Natural killer cell (primary cell): Measurements from ENCODE around the gene CIZ1. TPM values are rescaled to one million over a fixed set of nuclear protein-coding genes. Genes with fewer than 3 reads are reported as not detected.

Experiments
- ATAC-seq, 3 donors: fragments of 150-1000 bp in 2 of 3; fragments of 200-7000 bp in 1 of 3; cut with Tn5 transposase; 1 replicate in 1 of 3; 2 replicates in 2 of 3; pipeline ENCODE4 v1.10.0; 2021; ENCODE audit warnings: mild to moderate bottlenecking in 2 of 3, moderate library complexity in 2 of 3
- DNase-seq, 2 donors: peaks; one replicate each; pipeline versions ENCODE4 v3.0.0 to v3.0.0-alpha.2; 2013 to 2021; ENCODE audit warnings: mixed read lengths in 1 of 2
- H3K27ac ChIP-seq: one replicate; pipeline ENCODE4 v1.5.1; 2013; ENCODE audit warnings: mild to moderate bottlenecking, low read length
- H3K27me3 ChIP-seq: one replicate; pipeline ENCODE4 v1.6.1; 2013; ENCODE audit warnings: low read length; ENCODE audit not compliant: control insufficient read depth, insufficient read depth
- H3K36me3 ChIP-seq: one replicate; pipeline ENCODE4 v1.6.1; 2013; ENCODE audit warnings: low read length; ENCODE audit not compliant: control insufficient read depth, insufficient read depth
- H3K4me1 ChIP-seq: one replicate; pipeline ENCODE4 v1.6.1; 2013; ENCODE audit warnings: low read length; ENCODE audit not compliant: control insufficient read depth, insufficient read depth
- H3K4me3 ChIP-seq: one replicate; pipeline ENCODE4 v1.5.1; 2013; ENCODE audit warnings: low read length
- H3K9me3 ChIP-seq: one replicate; pipeline ENCODE4 v1.6.1; 2013; ENCODE audit warnings: low read length; ENCODE audit not compliant: control insufficient read depth, insufficient read depth
- H3K27ac Mint-ChIP-seq, 2 donors: one replicate each; pipeline ENCODE4 v1.8.0; 2022; ENCODE audit warnings: mild to moderate bottlenecking in 2 of 2, mixed read lengths in 2 of 2, moderate library complexity in 1 of 2
- H3K27me3 Mint-ChIP-seq, 2 donors: one replicate each; pipeline ENCODE4 v1.8.0; 2022; ENCODE audit warnings: low read depth in 2 of 2, mixed read lengths in 2 of 2
- H3K36me3 Mint-ChIP-seq: one replicate; pipeline ENCODE4 v1.8.0; 2022; ENCODE audit warnings: mixed read lengths
- H3K4me1 Mint-ChIP-seq, 2 donors: one replicate each; pipeline ENCODE4 v1.8.0; 2022; ENCODE audit warnings: mixed read lengths in 2 of 2
- H3K4me3 Mint-ChIP-seq: one replicate; pipeline ENCODE4 v1.8.0; 2022; ENCODE audit warnings: mild to moderate bottlenecking, moderate library complexity, mixed read lengths
- H3K9me3 Mint-ChIP-seq, 2 donors: one replicate each; pipeline ENCODE4 v1.8.0; 2022; ENCODE audit warnings: mixed read lengths in 2 of 2
- WGBS: methylation state at CpG from one replicate; pipeline ENCODE4 v1.1.7; 2013; ENCODE audit warnings: missing lambda C conversion rate; ENCODE audit not compliant: insufficient coverage; 5-methylcytosine and 5-hydroxymethylcytosine counted together
- intact Hi-C: fragments of 100-400 bp; cut with micrococcal nuclease; formaldehyde crosslinking; loops from one replicate; pipeline ENCODE4 v1.14.2; 2022
- total RNA-seq, 4 donors: library from RNA; stranded (reverse); fragments of 120-200 nt in 1 of 4; gene quantifications; one replicate each; pipeline versions ENCODE4 v1.2.3 to v1.2.4, GENCODE V29; 2013 to 2022
- TF ChIP-seq, protein P1 (sequence below): fragments of 200-600 bp; IDR thresholded peaks from one replicate; pipeline ENCODE4 v1.8.0; 2022; ENCODE audit warnings: antibody characterized with exemption

Gene CIZ1
- total RNA-seq, 3 donors from 2014 or later (not counting 1 experiment from before 2014, with no cell fraction given) = 152 to 165 (median 159) TPM

DNA sequence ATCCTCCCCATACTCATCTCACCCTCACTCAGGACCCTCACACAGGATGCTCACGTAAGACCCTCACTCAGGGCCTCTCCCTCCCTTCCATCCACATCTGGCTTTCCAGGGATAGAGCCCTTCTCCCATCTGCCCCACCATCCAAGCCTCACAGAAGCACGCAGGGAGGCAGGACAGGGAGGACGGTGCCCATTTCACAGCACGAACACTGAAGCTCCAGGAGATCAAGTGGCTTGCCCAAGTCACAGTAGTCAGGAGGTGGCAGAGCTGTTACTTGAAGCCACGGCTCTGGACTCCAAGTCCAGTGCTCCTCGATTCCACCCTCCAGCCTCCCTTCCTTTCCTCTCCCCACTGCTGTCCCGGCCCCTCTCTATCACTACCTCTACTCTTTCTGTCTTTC is 33.5 kb upstream of the CIZ1 start:
- Mint-ChIP-seq H3K4me3 (no peak overlapping the region), H3K27ac (no peak overlapping the region), H3K4me1 (no peaks in the 10 kb centered on the region), H3K9me3 (no peaks in the 10 kb centered on the region), H3K36me3 (no peaks in the 10 kb centered on the region), H3K27me3 (no peaks in the 10 kb centered on the region)
- Histone ChIP-seq H3K4me1 (no peaks in the 10 kb centered on the region), H3K36me3 (no peaks in the 10 kb centered on the region), H3K4me3 (no peak overlapping the region), H3K9me3 (no peaks in the 10 kb centered on the region), H3K27ac (no peak overlapping the region), H3K27me3 (no peaks in the 10 kb centered on the region)
- TF ChIP-seq, protein P1, sequence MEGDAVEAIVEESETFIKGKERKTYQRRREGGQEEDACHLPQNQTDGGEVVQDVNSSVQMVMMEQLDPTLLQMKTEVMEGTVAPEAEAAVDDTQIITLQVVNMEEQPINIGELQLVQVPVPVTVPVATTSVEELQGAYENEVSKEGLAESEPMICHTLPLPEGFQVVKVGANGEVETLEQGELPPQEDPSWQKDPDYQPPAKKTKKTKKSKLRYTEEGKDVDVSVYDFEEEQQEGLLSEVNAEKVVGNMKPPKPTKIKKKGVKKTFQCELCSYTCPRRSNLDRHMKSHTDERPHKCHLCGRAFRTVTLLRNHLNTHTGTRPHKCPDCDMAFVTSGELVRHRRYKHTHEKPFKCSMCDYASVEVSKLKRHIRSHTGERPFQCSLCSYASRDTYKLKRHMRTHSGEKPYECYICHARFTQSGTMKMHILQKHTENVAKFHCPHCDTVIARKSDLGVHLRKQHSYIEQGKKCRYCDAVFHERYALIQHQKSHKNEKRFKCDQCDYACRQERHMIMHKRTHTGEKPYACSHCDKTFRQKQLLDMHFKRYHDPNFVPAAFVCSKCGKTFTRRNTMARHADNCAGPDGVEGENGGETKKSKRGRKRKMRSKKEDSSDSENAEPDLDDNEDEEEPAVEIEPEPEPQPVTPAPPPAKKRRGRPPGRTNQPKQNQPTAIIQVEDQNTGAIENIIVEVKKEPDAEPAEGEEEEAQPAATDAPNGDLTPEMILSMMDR = no peak
- intact Hi-C loops = no loop called here
- WGBS = 89% methylated on average over 7 of the region's 7 CpGs
- DNase-seq = no peak
- ATAC-seq = no peak

DNA sequence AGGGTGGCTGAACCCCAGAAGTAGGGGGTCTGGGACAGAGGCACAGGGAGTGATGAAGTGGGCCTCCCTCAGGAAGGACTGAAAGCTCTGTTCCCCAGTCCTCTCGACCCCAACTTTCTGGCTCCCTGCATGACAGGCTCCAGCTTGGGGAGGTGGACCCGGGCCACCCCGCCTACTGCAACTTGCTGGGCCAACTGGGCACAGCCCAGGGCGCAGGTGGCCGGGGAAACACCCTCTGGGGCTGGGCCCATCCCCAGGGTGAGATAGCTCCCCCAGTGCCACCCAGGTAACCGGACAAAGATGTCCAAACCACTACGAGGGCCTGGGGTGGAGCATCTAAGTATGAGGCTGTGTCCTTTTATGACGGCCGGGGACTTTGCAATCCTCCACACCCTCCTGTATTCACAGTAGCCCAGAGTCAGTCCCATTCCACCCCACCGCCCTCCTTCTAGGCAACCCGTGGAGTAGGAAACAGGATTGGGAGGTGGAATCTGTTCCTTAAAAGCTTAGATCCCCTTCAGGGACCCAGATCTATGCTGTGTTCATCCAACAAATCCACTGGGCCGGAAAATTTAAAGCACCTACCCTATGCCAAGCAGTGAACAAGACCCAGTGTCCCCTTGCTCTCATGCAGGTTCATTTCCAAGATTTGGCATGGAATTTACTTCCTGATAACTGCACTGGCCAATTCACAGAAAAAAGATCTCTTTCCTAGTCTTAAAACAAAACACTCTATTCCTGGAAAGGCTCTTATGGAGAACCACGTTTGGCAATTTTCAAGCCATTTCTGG is 31.7 kb upstream of the CIZ1 start:
- no peak overlapping the region for H3K4me3 ChIP-seq
- Mint-ChIP-seq H3K27ac (no peak overlapping the region), H3K9me3 (no peaks in the 10 kb centered on the region), H3K4me3 (no peak overlapping the region), H3K27me3 (no peaks in the 10 kb centered on the region), H3K36me3 (no peaks in the 10 kb centered on the region), H3K4me1 (peaks cover 9 to 11% of the 10 kb centered on the region in 2 donors)
- 84% methylated on average over 12 of the region's 13 CpGs for WGBS
- peaks cover 13% of the 10 kb centered on the region for H3K4me1 ChIP-seq
- ATAC-seq (no peak), DNase-seq (no peak)
- intact Hi-C loops = no loop called here
- H3K27me3 ChIP-seq = no peaks in the 10 kb centered on the region
- H3K27ac ChIP-seq = no peak overlapping the region
- no peaks in the 10 kb centered on the region for H3K9me3 ChIP-seq
- TF ChIP-seq, protein P1 = no peak
- no peaks in the 10 kb centered on the region for H3K36me3 ChIP-seq

DNA sequence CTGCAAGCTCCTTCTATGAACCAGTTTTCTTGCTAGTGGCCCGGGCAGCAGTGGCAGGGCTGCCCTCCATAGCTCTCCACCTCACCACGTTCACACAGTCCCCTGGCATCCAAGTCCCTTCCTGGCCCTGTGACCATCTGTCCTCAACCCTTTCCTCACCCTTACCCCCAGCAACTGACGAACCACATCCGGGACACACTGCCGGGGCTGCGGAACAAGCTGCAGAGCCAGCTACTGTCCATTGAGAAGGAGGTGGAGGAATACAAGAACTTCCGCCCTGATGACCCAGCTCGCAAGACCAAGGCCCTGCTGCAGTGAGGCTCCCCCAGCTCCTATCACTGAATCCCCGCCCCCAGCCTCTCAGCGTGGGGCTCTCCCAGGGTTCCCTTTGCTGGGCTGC is 30.7 kb upstream of the CIZ1 start:
- TF ChIP-seq, protein P1 = no peak
- H3K4me1 Mint-ChIP-seq = peaks cover 11 to 12% of the 10 kb centered on the region in 2 donors
- DNase-seq (no peak), ATAC-seq (no peak)
- Histone ChIP-seq H3K36me3 (no peaks in the 10 kb centered on the region), H3K27me3 (no peaks in the 10 kb centered on the region), H3K4me1 (peaks cover 17% of the 10 kb centered on the region), H3K9me3 (no peaks in the 10 kb centered on the region), H3K27ac (no peak overlapping the region), H3K4me3 (no peak overlapping the region)
- 90% methylated on average over 10 of the region's 10 CpGs for WGBS
- H3K9me3 Mint-ChIP-seq = no peaks in the 10 kb centered on the region
- H3K27me3 Mint-ChIP-seq = no peaks in the 10 kb centered on the region
- H3K36me3 Mint-ChIP-seq = no peaks in the 10 kb centered on the region
- intact Hi-C loops = no loop called here
- H3K27ac Mint-ChIP-seq = no peak overlapping the region
- no peak overlapping the region for H3K4me3 Mint-ChIP-seq

DNA sequence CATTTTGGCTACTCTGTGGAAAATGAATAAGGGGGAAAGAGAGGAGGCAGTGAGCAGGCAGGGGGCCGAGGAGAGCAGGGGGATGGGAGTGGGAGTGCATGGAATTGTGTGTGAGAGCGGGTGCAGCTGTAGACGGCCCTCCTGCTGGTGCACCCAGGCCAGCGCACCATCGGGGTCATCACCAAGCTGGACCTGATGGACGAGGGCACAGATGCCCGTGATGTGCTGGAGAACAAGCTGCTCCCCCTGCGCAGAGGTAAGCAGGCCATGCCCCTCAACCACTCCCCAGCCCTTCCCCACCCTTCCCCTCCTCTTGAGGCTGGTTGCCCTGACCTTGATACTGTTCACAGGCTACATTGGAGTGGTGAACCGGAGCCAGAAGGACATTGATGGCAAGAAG is 28.5 kb upstream of the CIZ1 start:
- H3K27ac Mint-ChIP-seq = no peak overlapping the region
- TF ChIP-seq, protein P1 = no peak
- Histone ChIP-seq H3K4me3 (no peak overlapping the region), H3K4me1 (peaks cover 17% of the 10 kb centered on the region), H3K9me3 (no peaks in the 10 kb centered on the region), H3K27ac (no peak overlapping the region), H3K36me3 (no peaks in the 10 kb centered on the region), H3K27me3 (no peaks in the 10 kb centered on the region)
- H3K4me3 Mint-ChIP-seq = no peak overlapping the region
- WGBS = 89% methylated on average over 9 of the region's 9 CpGs
- no peaks in the 10 kb centered on the region for H3K27me3 Mint-ChIP-seq
- no peaks in the 10 kb centered on the region for H3K9me3 Mint-ChIP-seq
- intact Hi-C loops = no loop called here
- H3K36me3 Mint-ChIP-seq = no peaks in the 10 kb centered on the region
- peaks cover 11 to 12% of the 10 kb centered on the region in 2 donors for H3K4me1 Mint-ChIP-seq
- DNase-seq (no peak), ATAC-seq (no peak)
